PC-3 (cell line): Measurements from ENCODE around the gene CPVL.

Source experiments
- EZH2 ChIP-seq: fragments of 300-600 bp; sonication (generic); IDR thresholded peaks from one replicate; pipeline ENCODE4 v1.6.1; 2017; ENCODE audit warnings: antibody characterized with exemption, mild to moderate bottlenecking, low read length; ENCODE audit not compliant: unreplicated experiment
- TF ChIP-seq, protein P1 (sequence below): fragments of 300-600 bp; sonication (generic); conservative IDR thresholded peaks from 2 replicates; pipeline ENCODE4 v1.5.1; 2017; ENCODE audit warnings: antibody characterized with exemption, low read depth, mild to moderate bottlenecking, low read length

- TF ChIP-seq, protein P1, sequence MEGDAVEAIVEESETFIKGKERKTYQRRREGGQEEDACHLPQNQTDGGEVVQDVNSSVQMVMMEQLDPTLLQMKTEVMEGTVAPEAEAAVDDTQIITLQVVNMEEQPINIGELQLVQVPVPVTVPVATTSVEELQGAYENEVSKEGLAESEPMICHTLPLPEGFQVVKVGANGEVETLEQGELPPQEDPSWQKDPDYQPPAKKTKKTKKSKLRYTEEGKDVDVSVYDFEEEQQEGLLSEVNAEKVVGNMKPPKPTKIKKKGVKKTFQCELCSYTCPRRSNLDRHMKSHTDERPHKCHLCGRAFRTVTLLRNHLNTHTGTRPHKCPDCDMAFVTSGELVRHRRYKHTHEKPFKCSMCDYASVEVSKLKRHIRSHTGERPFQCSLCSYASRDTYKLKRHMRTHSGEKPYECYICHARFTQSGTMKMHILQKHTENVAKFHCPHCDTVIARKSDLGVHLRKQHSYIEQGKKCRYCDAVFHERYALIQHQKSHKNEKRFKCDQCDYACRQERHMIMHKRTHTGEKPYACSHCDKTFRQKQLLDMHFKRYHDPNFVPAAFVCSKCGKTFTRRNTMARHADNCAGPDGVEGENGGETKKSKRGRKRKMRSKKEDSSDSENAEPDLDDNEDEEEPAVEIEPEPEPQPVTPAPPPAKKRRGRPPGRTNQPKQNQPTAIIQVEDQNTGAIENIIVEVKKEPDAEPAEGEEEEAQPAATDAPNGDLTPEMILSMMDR, result no peak
- TF ChIP-seq EZH2, result no peak
These were observed 27.1 kb upstream of the CPVL start for GRCh38 chr7:29173458-29173857.
